NCI-H2029 (cell line): ENCODE measurements around the gene CYBC1.

Experiments
- DNase-seq: peaks from one replicate; lab custom pipeline; 2025; lab: John Stamatoyannopoulos, UW

CYBC1 gene

GRCh38 chr17:82408288-82408937 is 42.1 kb downstream of the CYBC1 start:
- DNase-seq = no peak

GRCh38 chr17:82407255-82407654 is 43.3 kb downstream of the CYBC1 start:
- DNase-seq = no peak

GRCh38 chr17:82406131-82406671 is 44.4 kb downstream of the CYBC1 start:
- DNase-seq = no peak

- no peak for DNase-seq
Observed at GRCh38 chr17:82405051-82405450, 45.5 kb downstream of the CYBC1 start.

GRCh38 chr17:82403662-82404660 is 46.6 kb downstream of the CYBC1 start:
- no peak for DNase-seq

- no peak for DNase-seq
Observed at GRCh38 chr17:82402865-82403264, 47.7 kb downstream of the CYBC1 start.

- no peak for DNase-seq
Observed at GRCh38 chr17:82400830-82401229, 49.7 kb downstream of the CYBC1 start.

- no peak for DNase-seq
Observed at GRCh38 chr17:82400206-82400605, 50.3 kb downstream of the CYBC1 start.

- no peak for DNase-seq
Observed at GRCh38 chr17:82399601-82400101, 50.9 kb downstream of the CYBC1 start.

- DNase-seq = no peak
Observed at GRCh38 chr17:82399041-82399441, 51.5 kb downstream of the CYBC1 start.

GRCh38 chr17:82397449-82398335 is 52.9 kb downstream of the CYBC1 start:
- no peak for DNase-seq

- DNase-seq = no peak
Observed at GRCh38 chr17:82396601-82397435, 53.7 kb downstream of the CYBC1 start.

GRCh38 chr17:82394278-82394677 is 56.3 kb downstream of the CYBC1 start:
- no peak for DNase-seq

GRCh38 chr17:82392941-82393340 is 57.6 kb downstream of the CYBC1 start:
- no peak for DNase-seq
